Lower leg skin (tissue), 3 donors: ENCODE measurements around the gene MTOR.

Experiments used
- POLR2A ChIP-seq, 2 donors: fragments of 450-650 bp; IDR thresholded peaks; one replicate each; pipeline ENCODE4 v1.6.1; 2016 to 2017; ENCODE audit warnings: antibody characterized with exemption in 2 of 2, mild to moderate bottlenecking in 1 of 2, moderate library complexity in 1 of 2
- TF ChIP-seq, protein P1 (sequence below), 3 donors: fragments of 450-650 bp; IDR thresholded peaks; one replicate each; pipeline ENCODE4 v1.5.1; 2016; ENCODE audit warnings: antibody characterized with exemption in 3 of 3, mild to moderate bottlenecking in 3 of 3, moderate library complexity in 2 of 3

DNA sequence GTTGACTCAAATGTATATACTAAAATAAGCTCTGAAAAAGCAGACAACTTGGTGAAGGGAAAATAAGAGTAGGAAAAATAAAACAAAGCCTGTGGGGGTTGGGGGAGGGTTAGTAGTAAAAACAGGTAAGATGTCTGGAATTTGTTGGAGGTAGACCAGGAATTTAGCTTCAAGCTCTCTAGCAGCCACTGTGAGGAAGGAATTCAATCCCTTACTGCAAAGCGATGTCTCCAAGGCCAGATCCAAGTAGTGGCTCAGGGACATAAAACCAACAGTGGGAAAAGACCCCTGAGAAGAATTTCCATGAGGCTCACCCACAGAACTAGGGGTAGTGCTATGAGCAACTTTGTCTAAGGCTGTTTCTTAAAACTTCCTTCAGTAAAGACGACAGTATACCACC, 65.4 kb downstream of the MTOR start:
- TF ChIP-seq POLR2A (IDR thresholded peaks at IDR 0.05), result no peak
- TF ChIP-seq, protein P1, sequence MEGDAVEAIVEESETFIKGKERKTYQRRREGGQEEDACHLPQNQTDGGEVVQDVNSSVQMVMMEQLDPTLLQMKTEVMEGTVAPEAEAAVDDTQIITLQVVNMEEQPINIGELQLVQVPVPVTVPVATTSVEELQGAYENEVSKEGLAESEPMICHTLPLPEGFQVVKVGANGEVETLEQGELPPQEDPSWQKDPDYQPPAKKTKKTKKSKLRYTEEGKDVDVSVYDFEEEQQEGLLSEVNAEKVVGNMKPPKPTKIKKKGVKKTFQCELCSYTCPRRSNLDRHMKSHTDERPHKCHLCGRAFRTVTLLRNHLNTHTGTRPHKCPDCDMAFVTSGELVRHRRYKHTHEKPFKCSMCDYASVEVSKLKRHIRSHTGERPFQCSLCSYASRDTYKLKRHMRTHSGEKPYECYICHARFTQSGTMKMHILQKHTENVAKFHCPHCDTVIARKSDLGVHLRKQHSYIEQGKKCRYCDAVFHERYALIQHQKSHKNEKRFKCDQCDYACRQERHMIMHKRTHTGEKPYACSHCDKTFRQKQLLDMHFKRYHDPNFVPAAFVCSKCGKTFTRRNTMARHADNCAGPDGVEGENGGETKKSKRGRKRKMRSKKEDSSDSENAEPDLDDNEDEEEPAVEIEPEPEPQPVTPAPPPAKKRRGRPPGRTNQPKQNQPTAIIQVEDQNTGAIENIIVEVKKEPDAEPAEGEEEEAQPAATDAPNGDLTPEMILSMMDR (IDR thresholded peaks at IDR 0.05), result no peak
